Stimulated activated CD8-positive, alpha-beta memory T cell treated with anti-CD3 and anti-CD28 coated beads, Interleukin-2, amount 100 ng/mL, for 1 hour (primary cell): ENCODE results near the gene ARHGAP15.

Experiments
- DNase-seq, 2 donors: peaks; one replicate each; pipeline ENCODE4 v3.0.0-alpha.2; 2020; ENCODE audit warnings: low read depth in 2 of 2

Gene ARHGAP15

DNA sequence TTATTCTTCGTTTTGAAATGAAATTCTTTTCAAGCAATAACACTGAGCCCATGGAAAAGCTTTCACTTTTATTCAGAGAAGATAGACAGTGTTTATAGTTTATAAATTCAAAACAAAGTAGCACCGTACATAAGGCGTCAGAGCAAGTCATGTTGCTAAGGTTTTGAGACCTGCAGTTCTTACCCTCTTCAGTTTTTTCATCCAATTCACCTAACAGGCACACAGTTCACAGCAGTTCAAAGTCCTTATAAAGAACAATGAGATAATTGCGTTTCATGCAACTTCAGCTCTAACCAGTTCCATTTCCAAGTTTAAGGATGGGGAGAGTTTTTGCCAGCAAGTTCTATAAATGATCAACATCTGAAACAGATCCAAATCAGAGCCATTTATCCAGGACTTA is 96.7 kb downstream of the ARHGAP15 start:
- no peak for DNase-seq

DNA sequence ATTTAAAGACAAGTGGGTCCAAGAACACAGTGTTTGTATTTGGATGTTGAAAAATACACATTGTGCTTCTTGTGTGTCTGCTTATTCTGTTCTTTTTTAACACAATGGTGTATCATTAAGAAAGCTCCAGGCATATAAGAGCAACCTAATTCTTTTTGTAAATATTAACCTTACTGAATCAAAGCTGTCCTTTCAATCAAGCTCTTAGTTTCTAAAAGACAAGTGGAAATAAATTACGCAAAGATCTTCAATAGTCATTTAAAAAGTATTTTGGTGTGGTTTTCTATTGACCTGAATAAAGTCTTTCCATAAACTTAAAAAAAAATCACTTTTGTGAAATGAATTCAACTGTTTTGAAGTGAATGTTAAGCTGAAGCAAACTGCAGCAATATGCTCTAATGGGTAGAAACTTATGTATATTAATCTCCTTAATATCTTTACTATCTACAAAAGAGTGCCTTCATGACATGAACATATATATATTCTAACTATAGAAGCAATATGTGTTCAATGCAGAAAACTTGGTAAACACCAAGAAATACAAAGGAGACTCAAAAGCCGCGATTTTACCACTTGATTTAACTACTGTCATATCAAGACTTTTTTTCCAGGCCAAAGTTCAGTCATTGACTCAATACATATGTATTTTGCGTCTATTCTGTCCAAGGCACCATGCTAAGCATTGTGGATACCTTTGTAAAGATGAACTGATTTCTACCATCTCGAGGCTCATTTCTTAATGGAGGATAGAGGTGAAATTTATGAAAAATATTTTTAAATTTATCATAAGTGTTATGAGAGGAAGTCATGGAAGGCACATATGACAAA is 97.7 kb downstream of the ARHGAP15 start:
- DNase-seq: no peak

DNA sequence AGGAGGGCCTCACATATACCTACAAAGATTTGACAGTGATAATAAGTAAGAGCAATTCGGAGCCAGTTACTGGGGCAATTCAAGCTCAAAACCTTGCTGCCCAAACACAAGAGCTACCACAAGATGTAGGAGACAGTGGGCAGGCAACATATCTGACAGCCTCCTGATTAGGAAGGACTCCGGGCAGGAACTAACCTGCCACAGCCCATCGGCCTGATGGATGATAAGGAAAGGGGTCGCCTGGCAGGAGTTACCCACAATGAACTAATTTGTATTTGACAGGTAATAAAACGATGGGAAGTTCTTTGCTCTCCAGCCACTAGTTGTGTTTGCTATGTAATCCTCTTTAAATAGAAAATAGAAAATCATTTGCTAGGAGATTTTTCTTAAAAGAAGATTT is 100.2 kb downstream of the ARHGAP15 start:
- DNase-seq: no peak

DNA sequence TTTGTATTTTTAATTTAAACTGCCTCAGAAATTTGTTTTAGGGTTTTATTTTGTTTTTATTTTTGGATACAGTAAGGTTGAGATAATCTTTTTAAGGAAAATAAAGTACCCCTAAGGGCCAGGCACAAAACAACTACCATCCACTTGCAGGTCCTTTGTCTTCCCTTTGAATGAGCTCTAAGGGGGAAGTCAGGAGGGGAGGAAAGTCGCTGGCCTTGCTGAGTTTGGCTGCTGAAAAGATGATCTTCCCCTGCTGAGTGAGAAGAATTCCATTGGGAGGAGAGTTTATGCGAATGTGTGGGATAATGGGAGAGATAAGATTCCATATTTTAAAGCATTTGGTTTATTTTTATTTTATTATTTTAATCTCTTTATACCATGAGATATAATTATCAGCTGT is 100.7 kb downstream of the ARHGAP15 start:
- no peak for DNase-seq

DNA sequence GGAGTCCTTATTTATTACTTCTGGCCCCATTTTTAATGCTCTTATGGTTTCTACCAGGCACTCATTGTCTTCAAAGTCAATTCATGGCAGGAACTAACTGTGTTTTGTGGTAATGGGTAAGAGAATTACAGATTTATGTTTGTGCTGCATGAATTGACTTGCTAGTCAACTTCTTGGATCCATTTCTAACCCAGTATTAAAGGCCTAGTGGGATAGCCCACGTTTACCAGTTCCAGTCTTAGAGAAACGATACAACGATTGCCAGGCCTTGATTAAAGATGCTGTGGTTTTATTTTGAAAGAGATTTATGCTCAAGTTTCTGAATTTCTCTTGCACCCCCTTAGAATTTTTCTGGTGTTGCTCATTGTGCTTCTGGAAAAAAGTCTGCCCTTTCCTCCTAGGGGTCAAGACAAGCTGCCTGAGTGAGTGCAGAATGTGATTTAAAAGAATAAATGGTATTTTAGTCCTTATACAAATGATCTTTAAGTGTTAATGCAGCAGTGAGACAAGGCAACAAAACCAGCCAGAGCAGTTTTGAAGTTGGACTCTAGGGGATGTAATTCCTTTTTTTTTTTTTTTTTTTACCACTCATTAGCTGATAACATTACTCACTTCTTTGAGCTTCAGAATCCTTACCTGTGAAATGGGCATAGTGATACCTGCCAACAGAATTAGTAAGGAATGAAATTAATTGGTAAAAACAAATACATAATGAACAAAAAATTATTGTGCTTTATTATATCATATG is 101.5 kb downstream of the ARHGAP15 start:
- DNase-seq: no peak

DNA sequence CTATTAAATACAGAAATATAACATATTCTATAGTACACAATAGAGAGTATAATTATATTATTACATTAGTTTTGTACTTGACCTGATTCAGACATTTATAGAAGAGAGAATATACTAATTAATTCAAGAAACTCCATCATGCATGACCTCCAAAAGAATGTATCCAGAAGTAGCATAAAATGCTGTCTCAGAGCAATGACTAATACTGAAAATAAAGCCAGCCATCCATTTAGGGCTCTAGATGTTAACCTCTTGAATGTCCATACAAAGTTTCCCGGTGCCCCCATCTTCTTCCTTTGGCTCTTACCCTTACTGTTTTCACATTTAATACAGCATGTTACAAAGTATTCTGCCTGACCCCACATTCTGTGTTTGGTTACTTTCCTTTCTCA is 102.0 kb downstream of the ARHGAP15 start:
- DNase-seq: no peak

DNA sequence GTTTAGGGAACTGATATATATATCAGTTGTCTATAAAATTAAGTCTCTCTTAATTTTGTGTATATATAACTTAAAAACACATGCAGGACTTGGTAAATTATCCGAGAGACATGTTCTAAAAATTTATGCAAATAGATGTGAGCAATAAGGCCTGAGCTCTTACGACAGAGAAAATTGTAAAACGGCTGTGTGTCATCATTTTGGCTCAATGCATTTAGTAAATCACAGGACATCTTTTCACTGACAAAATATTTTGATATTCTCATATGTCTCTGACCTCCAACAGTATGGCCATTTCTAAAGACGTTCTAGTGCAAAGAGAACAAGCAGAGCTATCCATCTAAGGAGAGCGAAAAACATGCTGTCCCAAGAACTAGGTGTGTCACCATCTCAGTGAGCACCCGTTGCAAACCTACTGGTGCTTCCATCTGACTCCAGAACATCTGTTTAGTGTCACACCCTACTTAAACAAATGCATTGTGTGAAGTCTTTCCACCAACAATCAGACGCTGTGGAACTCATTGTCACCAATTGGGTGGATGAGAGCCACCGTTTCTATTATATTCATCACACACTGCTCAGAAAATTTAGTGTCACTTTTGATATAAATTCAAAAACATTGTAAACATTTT is 108.0 kb downstream of the ARHGAP15 start:
- no peak for DNase-seq

DNA sequence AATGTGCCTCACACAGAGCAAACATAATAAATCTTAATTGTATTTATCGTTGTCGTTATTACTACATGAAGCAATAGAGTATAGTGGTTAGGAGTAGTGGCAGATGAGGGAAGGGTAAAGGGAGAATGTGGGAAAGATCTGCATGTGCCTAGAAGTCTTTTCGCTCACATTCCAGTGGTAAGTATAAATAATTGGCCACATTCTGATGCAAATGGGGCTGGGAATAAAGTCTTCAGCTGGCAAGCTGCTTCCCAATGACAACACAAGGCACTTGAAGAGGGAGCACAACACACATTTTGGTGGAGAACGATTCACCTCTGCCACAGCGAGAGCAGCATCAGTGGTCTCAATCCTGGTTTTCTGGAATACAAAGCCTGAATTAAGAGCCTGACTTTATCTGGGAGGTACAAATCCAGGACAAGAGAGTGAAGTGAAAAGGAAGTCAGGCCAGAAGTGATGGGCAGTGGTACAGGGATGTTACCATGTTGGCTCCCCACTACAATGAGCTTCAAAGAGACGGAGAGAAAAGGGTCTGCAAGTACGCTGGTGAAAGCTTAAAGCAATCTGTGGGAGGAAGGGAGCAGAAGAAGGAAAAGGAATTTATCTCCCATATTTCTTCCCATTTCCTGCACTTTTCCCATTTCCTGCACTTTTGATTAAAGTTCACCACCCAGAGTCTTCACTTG is 112.3 kb downstream of the ARHGAP15 start:
- DNase-seq: no peak

DNA sequence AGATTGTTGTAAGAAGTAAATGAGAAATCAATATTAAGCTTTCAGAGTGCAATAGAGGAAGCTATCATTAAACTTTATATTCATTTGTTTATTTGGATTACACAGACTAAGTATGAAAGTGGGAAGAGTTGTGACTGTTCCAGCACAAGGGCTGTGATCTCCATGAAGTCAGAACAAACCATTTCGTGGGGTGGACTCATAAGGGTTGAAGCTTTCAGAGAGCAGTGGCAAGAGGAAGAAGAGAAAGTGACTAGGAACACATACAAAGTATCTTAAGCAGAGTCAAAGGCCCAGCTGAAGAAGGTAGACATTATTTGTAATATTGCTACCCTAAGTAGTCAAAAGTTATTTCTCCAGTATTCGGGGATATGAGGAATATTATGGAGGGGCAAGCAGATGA is 117.0 kb downstream of the ARHGAP15 start:
- no peak for DNase-seq

DNA sequence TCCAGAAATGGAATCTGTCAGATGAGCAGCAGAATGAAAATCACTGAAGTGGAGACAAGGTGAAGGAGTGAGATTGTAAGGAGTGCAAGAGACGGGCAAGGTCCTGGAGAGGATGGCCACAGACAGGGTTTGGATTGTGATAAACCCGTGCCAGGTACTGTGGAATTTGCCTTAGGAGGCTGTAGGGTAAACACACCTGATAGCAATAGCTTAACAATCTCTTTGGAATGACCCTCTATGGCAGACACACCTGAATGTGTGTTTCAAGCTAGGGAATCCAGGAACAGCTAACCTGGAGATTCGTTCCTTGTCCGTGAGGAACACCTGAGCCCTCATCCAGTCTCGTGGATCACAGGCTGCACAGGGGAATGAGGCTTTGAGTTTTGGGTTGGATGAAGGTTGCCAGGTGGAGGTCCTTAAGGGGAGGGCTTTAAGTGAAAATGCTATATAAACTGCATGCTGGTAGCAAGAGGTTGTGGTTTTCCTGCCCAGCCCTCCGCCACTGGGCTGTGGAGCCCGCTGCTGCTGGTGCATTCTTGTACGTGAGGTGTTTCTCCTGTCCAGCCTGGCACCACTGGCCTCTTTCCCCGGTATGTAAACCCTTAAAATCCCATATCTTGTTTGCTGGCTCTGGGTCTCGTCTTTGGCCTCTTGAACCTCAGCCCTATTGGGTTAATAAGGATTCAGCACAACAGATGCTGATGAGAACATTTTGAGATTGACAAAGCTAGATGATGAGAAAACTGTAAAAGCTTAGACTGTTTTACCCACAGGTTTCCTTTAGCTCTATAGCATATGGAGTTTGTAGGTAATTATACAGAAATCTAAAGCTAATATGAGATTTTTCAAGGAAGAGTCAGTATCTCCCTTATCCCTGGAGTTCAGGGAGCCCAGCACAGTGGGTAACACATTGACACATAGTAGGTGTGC is 117.9 kb downstream of the ARHGAP15 start:
- peak in 1 of 2 donors; percentile 9 for DNase-seq

DNA sequence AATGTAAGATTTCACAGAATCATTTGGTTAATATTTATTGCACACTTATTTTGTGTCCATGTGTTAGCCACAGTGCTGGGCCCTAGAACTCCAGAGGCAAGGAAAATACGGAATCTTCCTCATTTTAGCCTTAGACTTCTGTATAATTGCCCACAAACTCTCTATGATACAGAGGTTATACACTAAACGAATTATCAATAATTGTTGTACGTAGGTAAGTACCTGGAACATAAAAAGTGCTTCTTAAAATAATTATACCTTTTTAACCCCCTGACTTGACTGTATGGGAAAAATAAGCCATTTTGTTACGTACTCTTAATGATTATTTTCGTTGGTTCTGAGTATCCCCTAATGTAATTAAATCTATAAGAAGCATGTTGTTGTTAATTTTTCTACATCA is 119.4 kb downstream of the ARHGAP15 start:
- no peak for DNase-seq

DNA sequence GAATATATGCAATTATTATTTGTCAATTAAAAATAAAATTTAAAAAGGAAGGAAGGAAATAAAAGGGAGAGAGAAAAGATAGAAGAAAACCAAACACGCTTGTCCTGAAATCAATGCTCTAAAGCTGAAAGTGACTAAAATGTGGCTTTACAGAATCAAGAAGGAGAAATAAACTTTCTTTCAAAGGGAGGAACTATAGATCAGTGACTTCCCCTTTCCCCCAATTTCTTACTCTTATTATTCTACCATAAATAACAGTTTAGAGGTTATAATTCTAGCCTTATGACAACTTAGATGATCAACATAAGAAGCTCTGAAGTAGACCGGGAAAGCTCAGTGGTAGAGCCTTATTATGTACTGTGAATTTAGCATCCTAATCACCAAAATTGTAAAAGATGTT is 122.5 kb downstream of the ARHGAP15 start:
- DNase-seq: no peak

DNA sequence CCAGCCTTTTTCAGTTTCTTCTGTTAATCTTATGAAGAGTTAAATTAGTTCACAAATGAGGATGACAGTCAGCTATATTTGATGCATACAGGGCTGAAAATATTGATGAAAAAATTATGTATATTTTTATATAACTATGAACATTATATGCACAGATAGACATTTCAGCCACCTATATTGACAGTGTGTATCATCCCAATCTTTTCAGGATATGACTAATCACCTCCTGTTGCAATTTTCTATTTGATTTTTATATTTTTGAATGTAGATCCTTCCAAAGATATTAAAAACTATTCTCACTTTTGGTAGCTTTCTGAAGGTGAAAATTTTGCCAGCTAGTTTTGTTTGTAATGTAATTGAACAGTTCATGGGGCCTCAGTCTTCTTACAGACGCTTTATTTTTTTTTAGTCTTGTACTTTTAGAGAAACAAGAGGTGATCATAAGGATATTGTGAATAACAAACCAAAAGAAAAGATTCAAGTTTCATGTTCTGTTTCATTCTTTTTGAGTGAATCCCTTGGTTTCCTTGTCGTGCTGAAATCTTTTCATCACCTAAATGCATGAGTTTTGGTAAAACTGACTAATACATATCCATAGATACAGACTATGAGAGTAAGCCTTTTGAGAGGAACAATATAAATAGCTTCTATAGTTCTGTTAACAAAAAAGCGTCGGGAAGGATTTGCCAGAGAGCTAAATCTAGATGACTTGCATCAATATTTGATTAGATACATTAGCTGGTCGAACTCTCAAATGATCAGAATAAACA is 123.1 kb downstream of the ARHGAP15 start:
- DNase-seq: no peak

DNA sequence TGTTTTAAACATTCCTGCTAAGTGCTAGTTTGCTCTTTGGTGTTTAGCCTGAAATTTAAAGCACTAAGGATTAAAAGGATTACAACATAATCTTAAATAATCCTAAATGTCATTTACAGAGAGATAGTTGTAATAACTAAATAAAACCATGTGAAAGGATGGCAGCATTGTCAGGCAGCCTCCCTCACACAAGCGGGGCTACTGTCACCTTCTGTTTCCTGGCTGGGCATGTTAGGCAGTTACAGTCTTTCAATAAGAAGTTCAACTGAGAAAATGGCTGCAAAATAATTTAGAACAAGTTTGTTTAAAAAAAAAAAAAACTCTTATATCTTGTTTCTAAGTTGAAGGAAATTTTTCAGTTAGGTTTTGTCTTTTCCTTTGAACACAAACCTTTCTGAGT is 124.9 kb downstream of the ARHGAP15 start:
- DNase-seq: no peak

DNA sequence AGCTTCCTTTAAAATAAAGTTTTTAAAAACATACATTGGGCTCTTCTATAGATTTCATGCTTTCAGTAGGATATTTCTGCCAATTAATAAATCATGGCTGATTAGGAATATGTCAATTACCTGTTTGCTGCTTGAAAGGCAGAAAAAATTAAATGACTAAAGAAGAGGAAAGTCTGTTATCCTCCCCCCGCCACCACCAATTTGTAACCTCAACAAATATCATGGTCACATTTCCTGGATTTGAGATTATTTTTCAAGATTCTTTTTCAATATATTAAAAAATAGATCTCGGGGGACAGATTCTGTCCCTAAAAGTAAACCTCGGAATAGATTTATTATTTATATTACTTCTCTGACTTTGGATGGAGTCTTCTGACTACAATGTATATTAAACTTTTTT is 125.9 kb downstream of the ARHGAP15 start:
- DNase-seq: no peak

DNA sequence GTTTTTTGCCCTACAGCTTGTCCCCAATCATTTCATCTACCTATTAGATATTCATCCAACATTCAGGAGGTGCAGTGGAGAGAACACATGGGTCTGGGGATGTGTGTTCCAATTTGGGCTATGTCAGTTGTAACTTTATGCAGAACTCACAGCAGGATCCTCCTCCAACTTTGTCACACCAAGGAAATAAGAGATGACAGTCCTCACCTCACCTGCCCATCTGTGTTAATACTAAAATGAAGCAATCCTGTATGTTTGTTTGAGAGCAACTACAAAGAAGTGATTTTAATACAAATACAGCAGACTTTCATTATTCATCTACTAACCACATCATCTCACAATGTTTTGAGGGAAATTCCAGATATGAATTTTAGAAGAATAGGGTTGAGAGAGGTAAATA is 126.7 kb downstream of the ARHGAP15 start:
- DNase-seq: no peak

DNA sequence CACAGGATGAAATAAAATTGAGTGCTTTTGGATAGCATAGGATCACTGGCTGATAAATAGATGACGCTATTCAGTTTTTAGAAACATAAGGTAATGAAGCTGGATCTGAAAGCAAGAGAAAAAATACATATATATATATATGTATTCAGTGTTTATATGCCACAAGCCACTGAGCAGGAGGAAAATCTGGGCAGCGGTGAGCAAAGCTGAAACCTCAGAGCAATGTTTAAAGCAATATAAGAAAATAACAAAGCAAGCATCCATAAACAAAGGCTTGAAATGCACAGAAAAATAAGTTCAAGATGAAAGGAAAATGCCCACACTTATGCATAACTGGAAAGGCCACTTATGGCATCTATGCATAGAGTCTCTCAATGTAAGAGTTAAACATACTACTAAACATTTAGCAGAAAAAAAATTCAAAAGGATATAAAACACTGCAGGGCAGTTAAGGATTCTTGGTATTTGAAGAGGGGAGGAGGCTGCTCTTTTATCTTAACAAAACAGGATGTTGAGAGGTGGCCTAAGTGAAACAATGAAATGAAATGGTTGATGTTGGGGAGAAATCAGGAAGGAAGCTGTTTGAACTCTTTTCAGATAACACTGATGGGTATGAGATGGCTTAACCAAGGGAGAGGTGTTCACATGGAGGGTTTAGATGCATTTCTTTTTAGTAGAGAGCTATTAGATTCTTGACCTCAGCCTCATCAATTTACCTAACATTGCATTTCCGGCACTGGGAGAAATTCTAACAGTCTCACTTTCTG is 129.1 kb downstream of the ARHGAP15 start:
- DNase-seq: no peak

DNA sequence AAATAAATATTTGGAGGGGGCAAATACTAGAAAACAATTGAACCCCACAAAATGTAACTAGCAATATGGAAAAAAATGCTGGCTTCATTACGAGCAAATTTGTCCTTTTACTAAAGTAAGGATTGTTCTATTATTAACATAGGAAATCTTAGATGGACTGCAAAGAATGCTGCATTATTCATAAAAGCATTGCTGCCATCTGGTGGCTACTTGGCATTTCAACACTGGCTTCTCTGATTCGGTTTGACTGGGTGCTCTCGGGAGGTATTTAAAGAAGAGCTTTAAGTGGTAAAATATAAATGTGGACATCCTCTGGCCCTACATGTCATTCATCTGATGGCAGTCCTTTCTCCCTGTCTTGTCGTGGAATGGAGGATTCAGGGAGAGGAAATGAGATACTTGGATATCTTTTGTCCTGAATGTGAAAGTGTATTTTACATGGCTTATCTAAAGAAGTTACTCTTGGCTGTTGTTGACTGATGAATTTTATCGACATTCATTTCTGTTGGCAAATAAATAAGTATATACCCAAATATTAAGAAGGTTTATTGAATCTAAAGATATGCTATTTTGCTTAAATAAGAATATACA is 130.2 kb downstream of the ARHGAP15 start:
- DNase-seq: peak; percentile 37 to 52

DNA sequence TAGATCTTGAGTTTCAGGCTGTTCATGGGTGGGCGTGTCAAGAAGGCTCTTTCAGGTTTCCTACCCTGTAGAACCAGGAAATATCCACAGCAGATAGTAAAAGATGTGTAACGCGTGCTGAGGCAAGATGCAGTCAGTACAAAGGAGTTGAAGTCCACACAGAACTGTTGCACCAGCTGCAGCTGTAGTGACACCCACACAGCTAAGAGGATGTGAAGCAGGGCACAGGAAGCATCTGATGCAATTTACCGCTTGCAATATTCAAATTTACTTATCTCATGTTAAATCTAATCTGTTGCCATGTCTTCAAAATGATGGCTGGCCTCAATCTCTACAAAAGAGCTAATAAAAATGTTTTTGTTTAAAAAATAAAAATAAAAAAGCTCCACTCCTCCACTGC is 132.8 kb downstream of the ARHGAP15 start:
- peak in 1 of 2 donors; percentile 3 for DNase-seq
